Activated CD4-positive, CD25-positive, alpha-beta regulatory T cell treated with anti-CD3 and anti-CD28 coated beads, Interleukin-2, amount 50 U/mL, for 24 hours (primary cell): ENCODE data around the gene MYLK4.

ENCODE experiments used
- ATAC-seq, 2 donors: fragments of 150-1000 bp; cut with Tn5 transposase; one replicate each; pipeline ENCODE4 v1.10.0; 2021; ENCODE audit warnings: mild to moderate bottlenecking in 1 of 2, moderate library complexity in 1 of 2

Gene MYLK4

DNA sequence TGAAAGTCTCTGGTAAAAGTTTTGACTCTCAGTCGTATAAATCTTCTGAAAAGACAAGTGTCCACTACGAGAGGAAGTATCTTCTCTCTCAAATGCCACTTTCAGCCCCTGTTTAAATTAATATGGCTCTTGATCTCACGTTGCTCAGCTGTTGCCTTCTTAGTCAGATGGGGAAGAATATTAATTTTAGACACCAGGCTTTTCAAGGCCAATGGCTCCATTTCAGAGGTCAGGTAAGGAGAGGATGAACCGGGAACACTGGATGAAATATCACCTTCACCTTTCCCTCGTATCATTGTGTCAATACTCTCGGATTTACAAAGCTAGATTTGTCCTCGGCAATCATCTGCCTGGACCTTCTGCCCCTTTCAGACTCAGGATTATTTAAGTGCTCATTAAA, at the start of gene MYLK4:
MYLK4 (minus strand) TSS at position 91 of the 400 bp plus-strand sequence. CDS start 1,628 bp downstream, outside the sequence.
- no peak for ATAC-seq

DNA sequence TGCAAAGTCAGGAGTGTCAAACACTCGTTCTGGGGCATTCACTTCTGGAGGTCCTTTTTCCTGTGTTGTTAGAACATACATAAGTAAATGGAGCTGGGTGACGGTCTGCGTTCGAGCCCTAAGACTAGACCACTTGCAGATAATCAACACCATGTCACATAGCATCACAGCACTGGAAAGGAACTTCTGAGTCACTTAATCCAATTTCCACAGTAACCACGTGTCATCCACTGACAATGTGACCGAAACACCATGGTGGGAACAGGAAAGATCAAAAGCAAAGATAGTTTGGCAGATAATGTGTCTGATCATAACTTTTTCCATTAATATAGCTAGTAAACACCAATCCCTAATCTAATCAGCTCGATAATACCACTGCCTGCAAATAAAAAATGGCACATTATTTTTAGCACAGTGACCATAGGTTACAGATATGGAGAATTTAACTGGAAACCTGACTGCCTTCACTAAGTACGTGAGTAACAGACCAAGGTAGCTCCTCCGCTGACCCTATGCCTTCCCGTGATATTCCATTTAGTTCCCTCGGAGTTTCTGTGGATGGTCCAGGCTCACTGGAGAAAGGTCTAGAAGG, 49.3 kb upstream of the MYLK4 start:
- ATAC-seq: peak; percentile 53 to 55

DNA sequence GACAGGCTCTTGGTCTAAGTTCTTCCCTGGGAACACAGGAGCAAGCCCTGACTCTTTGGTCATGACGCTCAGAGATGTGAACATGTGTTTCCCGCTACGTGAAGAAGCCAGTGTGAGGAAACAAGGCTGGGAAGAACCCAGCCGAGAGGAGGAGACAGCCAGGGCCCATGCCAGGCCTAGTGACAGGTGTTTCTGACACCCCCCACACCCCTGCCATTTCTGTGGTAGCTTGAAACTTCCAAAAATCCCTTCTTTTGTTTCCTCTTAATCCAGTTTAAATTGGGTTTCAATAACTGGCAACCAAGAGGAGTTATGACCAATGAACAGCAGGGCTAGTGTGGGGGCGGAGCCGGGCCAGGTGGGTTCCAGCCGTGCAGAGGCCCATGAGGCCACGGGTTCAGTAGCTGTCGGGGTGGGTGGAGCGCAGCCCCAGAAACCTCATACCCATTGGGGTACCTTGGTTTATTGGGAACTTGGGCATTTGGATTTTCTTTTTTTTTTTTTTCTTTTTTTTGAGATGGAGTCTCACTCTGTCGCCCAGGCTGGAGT, 47.9 kb upstream of the MYLK4 start:
- no peak for ATAC-seq

DNA sequence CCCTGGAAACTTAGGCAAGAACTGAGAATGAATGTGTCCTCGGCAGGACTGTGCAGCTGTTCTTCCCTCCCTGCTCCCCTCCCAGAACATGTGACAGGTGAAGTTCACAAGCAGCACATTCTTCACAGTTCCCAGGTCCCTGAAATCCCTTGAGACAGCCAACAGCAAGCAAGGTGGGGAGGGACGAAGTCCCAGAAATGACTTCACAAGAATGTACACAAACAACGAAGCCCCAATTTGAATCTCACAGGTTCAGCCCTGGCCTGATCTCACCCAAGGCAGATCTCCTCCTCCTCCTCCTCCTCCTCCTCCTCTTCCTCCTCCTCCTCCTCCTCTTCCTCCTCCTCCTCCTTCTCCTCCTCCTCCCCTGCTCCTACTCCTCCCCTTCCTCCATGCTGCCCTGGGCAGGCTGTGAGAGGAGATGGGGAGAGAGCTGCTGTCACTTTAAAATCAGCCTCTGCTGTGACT, 46.9 kb upstream of the MYLK4 start:
- no peak for ATAC-seq

DNA sequence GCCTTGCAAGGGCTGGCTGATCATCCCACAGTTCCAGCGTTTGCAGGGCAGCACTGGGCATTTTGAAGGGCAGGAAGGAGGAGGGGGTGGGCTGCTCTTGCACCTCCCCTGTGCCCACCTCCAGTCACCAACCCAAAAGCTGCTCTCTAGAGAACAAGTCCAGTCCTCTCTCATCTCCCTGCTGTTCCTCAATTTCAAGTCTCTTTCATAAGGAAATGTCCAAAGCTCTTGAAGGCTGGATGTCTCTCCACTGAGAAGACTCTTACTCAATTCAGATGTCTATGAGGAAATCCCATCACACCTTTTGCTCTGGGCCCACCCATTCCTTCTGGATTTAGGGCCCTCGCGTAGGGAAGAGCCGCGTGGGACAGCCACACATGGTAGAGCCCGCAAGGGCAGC, 46.1 kb upstream of the MYLK4 start:
- no peak for ATAC-seq

DNA sequence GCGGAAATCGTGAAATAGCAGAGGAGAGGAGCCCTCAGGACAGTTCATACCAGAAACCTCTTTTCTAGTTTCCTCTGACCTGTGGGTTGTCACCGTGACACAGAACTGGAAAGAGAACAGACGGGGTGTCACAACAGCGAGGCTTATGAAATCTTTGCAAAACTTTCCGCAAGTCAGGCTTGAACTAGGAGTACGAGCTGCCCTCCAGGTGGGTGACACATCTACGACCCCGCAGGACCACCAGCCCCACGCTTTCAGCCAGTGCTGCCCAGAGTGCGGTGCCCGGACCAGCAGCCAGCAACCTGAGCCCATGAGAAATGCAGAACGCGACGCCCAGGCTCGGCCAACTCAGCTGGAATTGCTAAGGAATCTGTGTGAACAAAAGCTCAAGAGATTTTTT, 45.2 kb upstream of the MYLK4 start:
- no peak for ATAC-seq

DNA sequence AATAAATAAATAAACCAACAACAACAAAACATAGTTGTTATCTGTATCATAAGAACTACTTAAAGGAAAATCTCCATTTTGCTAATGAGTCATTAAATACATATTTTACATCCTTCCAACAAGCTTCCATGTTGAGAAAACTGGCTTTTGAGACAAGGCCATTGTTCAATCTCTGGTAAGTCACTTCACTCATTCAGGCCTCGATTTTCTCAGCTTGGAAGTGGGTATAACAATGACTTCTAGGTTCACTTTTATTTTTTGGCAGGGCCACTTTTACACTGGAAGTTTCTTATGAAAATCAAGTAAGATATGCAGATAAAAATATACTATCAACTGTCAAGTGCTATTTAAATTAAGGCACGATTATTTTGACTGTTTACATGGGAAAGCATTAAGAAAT, 44.4 kb upstream of the MYLK4 start:
- no peak for ATAC-seq

DNA sequence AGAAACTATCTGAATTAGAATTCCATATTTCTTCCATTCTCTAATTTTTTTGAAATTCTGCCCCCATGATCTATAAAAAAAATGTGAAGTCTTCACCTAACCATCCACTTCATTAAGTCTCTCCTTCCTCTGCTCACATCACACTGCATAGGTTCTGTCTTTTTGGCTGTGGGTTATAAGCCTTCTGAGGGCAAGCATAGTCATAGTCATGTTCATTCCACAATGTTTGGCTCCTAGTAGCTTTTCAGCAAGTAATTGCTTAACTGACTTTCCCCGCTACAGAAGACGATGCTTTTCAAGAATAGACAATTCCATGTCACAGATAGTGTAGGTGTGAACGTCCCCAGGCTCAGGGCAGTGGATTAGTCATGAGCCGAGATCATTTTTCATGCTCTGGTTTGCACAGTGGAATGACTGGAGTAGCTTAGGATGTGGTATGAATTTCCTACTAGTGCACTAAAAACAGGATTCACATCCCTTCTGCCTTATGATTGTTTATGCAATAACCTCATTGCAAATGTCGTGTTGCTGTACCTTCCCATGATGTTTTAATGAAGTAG, 43.5 kb upstream of the MYLK4 start:
- no peak for ATAC-seq

DNA sequence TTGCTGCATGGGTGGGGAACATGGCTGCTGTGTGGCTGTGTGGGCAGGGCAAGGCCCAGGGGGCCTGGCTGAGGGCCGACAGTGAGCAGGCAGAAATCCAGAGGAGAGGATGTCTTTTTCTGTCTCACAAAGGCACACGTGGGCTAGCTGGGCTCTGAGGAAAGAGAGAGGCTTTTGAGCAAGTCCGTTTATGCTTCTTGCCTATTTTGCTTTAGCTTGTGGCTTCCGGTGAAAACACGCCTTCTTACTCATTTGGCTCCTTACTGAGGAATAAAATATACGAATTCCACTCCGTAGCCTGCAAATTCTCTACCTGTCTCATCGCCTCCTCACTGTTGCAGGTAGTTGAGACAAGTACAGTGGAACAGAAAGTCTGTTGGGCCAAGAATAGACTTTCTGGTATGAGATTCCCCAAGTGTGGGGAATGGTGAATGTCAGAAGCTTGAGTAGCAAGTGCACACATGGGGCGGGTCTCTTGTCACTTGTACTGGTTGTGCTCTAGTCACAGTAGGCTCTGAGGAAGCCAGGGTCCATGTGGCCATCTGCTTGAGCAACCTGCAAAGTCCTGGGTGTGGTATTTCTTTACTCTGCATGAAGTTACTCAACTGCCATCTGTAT, 42.9 kb upstream of the MYLK4 start:
- ATAC-seq: peak; percentile 28 to 45

DNA sequence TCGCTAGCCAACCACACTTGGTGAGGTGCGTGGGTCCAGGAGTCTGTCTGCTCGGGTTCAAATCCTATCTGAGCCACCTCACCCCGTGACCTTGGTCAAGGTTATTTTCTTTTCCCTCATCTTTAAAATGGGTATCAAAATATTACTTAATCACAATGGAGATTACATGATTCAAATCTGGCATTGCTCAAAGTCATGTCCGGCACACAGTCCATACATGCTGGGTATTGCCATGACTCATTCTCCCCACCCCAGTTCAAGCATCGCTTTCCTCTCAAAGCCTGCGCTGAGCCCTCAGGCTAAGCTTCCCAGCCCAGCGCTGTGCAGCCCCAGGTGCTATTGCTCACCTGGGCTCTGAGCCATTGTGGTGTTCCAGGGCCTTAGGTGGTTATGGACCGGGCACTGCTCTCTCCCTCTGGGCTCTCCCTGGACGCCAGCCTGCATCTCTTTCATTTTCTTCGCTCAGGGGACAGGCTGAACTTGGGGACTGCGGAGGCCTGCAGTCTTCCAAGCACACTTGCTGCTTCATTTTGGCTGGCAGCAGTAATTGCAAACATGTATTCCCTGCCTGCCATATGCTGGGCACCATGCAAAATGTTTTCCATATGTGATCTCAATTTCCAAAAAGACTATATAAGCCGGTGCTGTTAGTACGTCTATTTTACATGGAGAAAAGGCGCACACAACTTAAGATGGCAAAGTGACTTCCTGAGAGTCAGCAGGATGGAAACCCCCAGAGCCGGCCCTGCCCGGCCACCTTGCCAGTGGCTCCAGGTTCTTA, 41.8 kb upstream of the MYLK4 start:
- no peak for ATAC-seq

DNA sequence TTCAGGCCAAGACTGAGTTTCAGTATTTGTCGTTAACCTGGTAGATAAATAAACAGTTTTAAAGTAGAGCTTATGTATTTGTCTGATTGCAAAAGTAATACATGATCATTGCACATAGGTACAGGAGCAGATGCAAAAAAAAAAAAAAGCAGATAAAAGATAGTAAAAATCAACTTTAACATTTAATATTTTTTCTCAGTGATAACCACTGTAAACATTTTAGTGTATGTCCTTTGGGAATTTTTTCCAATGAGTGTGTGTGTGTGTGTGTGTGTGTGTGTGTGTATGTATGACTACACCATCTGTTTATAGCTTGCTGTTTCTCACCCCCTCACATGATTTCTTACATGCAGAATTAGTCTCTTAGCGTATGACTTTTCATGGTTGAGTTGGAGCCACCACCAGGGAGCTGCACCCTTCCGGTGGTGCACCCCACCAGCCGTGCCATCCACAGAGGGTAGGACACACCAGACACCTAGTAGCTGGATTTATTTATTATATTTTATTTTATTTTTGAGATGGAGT, 40.8 kb upstream of the MYLK4 start:
- ATAC-seq: no peak

DNA sequence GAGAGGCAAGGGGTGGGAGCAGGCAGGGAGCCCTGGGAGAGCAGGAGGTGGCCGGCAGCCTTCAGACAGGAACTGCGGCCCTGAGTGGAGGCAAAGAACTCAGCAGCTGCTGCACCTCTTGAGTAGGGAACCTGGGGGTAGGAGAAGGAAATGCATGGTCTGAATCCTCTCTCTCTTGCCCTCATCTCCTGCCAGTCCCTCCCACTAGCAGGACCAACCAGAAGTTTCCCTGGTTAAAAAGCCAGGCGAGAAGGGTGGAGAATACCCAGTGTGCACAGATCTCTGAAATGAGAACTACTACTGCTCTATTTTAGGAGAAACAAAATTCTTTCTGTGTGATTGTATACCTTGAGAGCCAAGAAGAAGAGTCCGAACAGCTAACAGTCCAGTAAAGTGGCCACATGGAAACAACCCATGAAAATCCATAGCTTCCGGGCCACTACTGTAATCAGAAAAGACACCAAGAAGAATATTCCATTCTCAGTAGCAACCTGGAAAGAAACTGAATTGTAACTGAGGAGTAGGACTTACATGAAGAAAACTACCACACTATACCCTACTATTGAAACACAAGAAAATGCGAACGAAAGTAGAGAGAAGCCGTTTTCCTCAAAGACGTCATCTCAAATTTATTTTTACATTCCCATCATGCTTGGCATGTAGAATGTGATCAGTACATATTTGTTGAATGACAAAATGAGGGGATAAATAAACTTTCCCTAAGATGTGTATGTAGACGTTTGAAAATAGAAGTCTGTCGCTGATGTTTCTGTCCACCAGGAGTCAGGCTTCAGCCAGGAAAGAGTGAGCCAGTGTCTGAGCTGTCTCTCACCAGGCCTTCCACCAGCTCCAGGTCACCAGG, 40.1 kb upstream of the MYLK4 start:
- peak; percentile 72 to 84 for ATAC-seq

DNA sequence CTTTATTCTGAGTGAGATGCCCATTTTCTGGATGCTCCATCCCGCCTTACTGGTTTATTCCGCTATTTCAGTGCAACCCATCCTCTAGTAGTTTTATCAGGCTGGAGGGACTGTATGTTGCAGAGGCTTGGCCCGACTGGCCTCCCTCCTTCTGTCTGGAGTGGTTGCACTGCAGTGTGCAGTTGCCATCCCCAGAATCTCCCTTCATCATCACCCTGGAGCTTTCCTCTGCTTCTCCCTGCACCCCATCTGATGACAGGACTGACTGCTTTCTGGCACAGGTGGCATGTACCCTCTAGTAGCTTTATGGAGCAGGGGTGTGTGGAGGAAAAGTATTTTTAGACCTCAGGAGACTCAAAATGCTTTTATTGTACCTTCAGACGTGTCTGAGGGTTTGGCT, 35.5 kb upstream of the MYLK4 start:
- no peak for ATAC-seq

DNA sequence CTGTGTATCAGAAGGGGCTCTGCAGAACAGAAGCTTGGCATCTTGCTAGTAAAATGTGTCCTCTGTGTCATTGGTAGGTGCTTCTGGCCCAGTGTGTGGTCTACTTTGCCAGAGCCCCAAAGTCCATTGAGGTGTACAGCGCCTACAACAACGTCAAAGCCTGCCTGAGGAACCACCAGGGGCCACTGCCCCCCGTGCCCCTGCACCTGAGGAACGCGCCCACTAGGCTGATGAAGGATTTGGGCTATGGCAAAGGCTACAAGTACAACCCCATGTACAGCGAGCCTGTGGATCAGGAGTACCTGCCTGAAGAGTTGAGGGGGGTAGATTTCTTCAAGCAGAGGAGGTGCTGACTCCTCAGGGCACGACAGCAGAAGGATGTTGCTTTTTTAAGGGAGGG, 34.2 kb upstream of the MYLK4 start:
- no peak for ATAC-seq

DNA sequence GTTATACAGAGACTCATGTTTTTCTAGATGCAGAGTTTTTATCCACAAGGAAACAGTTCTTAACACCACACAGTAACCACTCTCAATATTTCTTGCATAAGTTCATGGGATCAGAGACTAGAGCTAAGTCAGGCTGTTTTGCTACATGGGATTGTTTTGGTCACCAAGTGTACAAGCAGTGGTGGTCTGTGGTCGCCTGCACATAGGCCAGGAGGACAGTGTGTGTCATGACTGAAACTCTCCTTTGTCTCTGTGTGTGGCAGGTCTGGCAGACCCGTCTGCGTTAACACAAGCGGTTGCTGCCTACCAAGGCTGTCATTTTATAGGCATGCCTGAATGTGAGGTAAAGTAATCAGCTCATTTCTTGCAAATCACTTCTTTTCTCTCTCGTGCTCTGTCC, 33.3 kb upstream of the MYLK4 start:
- ATAC-seq: no peak

DNA sequence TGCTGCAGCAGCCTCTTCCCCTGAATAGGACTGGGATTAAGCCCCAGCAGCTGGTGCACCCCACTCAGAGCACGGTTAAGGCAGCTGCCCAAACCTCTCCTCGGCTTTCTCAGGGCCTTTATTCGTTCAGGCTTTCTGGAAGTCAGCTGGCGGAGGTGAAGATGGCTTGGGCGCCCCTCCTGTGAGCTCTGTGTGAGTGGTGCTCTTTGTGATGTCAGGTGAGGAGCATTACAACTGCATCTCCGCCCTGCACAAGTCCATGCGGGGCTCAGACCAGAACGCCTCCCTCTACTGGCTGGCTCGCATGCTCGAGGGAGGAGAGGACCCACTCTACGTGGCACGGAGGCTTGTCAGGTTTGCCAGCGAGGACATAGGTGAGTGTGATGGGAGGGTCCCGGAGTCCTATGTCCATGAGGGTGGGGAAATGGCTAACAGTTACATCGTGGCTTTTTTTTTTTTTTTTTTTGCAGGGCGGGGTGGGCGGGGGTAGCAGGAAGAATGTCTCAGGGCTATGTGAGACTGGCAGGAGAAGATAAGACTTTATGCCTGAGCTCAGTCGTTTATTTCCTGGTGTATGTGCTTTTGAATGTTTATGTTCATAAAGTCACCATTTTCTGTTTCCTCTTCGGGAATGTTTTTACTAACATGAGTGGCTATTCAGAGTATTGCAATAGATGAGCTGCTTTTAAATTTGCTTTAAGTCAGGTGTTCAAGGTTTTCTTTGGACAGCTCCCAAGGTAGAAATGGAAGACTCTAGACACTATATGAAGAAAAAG, 32.7 kb upstream of the MYLK4 start:
- ATAC-seq: no peak

DNA sequence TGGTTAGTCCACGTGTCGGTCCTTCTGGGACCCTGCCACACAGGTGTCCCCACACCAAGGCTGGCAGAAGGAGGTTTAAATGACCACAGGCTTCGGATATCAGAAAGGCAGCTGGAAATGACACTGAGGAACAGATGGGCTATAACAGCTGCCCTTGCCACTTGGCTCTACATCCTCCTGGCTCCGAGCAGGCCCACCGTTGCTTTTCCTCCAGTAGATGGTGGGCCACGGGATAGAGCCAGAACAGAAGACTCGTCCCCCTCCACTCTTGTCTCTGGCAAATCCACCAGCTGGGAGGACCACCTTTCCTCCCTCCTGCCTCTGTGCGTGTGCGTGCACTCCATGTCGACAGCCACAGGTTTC, 32.1 kb upstream of the MYLK4 start:
- ATAC-seq: no peak

DNA sequence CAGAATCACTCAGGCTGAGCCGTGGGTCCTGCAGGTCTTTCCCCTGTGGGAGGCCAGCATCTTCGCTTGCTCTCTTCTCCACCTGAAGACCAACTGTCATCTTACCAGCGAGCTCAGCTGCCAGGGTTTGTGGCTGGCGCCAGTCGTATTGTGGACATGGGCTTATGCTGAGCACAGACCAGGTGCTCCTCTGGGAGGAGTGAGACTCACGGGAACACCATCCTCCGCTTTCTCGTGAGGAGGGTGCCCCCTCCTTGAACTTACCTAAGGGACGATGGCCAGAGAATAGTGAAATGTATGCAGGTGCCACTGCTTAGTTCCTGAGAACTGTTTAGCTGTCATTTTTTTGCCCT, 31.6 kb upstream of the MYLK4 start:
- ATAC-seq: no peak

DNA sequence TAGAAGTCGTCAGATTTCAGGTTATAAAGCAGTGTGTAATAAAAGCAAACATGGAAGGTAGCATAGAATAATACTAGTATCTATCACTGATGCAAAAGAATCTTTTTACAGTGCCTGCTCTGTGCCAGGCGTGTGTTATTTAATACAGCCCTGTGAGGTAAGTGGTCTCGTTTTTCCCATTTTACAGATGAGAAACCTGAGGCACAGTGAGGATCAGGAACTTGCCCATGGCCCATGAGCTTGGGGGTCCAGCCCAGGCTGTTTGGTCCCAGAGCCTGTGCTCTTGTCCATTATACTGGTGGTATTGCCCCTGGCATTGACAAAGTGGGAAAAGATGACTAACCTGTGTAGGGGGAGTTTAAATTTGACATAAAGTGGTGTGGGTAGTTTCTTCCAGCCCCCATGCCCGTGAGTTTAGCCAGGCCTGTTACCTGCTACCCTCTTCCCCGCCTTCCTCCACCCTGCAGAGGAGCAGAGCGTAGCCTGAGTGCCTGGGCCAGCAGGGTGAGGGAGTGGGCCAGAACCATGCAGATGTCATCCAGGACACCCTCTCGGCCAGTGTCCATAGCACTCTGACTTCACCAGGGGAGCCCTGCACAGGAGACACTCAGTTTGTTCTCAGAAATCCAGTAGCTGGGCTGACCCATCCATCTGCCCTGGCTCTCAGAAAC, 31.1 kb upstream of the MYLK4 start:
- ATAC-seq: no peak

DNA sequence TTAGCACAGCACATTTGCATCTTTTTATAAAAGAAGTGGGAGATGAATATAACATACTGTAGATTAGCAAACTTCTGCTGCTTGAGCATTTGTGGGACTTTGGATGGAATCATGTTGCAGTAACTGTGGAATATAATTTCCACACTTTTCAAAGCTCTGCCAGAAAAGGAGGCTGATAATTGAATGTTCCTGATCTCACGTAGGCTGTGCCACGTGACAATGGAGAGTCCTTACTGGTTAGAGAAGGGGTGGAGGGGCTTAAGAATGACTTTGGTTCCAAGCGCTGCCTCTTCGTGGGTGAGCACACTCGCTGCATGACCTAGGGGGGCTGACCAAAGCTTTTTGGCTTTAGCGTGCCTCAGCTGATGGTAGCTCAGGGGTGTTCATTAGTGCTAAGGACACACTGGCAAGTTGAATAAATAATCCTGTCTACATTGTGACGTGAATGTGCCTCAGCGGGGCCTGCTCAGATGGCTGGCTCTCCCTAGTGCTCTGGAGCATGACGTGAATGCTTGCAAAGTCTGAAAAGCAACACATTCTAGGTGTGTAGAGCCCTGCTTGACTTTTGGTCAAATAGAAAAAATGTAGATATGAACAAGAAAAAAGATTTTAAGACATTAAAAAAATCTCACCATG, 29.5 kb upstream of the MYLK4 start:
- ATAC-seq: no peak
